ENCODE results near the gene ZNF598. TPM values are rescaled to one million over a fixed set of nuclear protein-coding genes. Genes with fewer than 3 reads are reported as not detected.

The ZNF598 gene
- total RNA-seq, 2 donors from 2014 or later: 45.4 to 64.3 TPM

DNA sequence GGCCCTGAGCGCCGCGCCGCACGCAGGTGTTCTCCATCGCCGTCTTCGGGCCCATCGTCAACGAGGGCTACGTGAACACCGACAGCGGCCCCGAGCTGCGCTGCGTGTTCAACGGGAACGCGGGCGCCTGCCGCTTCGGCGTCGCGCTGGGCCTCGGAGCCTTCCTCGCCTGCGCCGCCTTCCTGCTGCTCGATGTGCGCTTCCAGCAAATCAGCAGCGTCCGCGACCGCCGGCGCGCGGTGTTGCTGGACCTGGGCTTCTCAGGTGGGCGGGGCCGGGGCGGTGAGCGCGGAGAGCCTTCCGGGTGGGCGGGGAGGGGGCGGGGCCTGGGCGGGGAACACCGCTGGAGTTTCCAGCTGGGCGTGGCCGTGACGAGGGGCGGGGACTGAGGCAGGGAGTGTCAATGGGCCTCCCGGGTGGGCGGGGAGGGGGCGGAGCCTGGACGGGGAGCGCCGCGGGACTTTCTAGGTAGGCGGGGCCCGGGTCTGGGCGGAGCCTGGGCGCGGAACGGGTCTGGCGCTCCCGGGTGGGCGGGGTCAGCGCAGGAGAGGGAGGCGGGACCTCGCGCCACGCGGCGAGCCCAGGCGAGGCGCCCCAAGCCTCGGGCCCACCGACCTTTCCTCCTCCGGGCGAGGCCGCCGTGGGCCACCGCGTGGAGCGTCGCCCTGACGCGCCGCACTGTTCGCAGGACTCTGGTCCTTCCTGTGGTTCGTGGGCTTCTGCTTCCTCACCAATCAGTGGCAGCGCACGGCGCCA lies 17.5 kb downstream of the ZNF598 start:
- intact Hi-C loops (cut with DNase I): no loop called here
- Histone ChIP-seq H3K9me3 (no peaks in the 10 kb centered on the region), H3K27me3 (peaks cover 23% of the 10 kb centered on the region), H3K36me3 (no peaks in the 10 kb centered on the region), H3K27ac (peak overlapping the region; percentile 59), H3K9ac (ENCODE audit: low read depth in 2 of 2, low read length in 2 of 2) (peak overlapping the region in 1 of 2 donors; percentile 66), H3K4me1 (peaks cover 16% of the 10 kb centered on the region), H3K4me3 (peak overlapping the region; percentile 23)
- TF ChIP-seq, protein P1, sequence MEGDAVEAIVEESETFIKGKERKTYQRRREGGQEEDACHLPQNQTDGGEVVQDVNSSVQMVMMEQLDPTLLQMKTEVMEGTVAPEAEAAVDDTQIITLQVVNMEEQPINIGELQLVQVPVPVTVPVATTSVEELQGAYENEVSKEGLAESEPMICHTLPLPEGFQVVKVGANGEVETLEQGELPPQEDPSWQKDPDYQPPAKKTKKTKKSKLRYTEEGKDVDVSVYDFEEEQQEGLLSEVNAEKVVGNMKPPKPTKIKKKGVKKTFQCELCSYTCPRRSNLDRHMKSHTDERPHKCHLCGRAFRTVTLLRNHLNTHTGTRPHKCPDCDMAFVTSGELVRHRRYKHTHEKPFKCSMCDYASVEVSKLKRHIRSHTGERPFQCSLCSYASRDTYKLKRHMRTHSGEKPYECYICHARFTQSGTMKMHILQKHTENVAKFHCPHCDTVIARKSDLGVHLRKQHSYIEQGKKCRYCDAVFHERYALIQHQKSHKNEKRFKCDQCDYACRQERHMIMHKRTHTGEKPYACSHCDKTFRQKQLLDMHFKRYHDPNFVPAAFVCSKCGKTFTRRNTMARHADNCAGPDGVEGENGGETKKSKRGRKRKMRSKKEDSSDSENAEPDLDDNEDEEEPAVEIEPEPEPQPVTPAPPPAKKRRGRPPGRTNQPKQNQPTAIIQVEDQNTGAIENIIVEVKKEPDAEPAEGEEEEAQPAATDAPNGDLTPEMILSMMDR (IDR thresholded peaks at IDR 0.05): no peak
- peak; percentile 99 for DNase-seq

DNA sequence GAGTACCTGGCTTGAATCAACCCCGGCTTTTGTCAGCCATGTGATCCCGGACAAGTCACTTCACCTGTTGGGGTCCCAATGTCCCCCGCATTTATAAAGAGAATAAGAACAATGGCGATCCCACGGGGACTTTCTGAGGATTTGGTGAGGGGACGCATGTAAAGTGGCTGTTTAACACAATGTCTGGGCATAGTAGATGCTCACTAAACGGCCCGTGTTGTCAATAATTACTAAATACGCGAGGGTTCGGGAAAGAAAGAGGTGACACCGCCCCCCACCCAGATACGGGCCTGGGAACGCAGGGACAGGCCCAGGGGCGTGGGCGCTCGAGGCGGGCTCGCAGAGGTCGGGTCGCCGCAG lies 18.1 kb downstream of the ZNF598 start:
- TF ChIP-seq, protein P1 (IDR thresholded peaks at IDR 0.05): no peak
- H3K4me3 ChIP-seq: peak overlapping the region; percentile 23
- H3K4me1 ChIP-seq: peaks cover 16% of the 10 kb centered on the region
- H3K27ac ChIP-seq: peak overlapping the region; percentile 59
- H3K9me3 ChIP-seq: no peaks in the 10 kb centered on the region
- no peak for DNase-seq
- H3K27me3 ChIP-seq: peaks cover 23% of the 10 kb centered on the region
- no peaks in the 10 kb centered on the region for H3K36me3 ChIP-seq
- peak overlapping the region in 1 of 2 donors; percentile 66 for H3K9ac ChIP-seq (ENCODE audit: low read depth in 2 of 2, low read length in 2 of 2)
- intact Hi-C loops (cut with DNase I): no loop called here

DNA sequence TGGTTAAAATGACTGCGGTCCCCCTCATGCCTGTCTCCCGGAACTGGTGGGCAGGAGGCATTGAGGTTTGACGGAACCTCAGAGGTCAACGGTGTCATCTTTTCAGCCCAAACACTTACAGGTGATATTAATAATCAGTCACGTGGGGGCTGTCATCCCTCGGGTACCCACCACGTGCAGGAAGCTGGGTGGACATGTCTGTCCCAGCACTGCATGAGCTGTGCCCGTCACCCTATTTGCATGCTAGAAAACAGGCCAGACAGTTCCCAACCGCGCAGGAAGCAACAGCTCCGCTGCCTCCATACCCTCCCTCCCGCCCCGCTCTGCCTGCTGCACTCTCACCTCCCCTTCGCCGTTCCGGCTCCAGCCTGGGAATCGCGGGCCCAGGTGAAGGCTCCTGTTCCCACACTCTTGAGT lies 18.5 kb downstream of the ZNF598 start:
- intact Hi-C loops (cut with DNase I): no loop called here
- H3K4me1 ChIP-seq: peaks cover 16% of the 10 kb centered on the region
- no peaks in the 10 kb centered on the region for H3K9me3 ChIP-seq
- DNase-seq: peak; percentile 56
- H3K36me3 ChIP-seq: peaks cover 4% of the 10 kb centered on the region
- H3K27me3 ChIP-seq: peaks cover 23% of the 10 kb centered on the region
- H3K9ac ChIP-seq (ENCODE audit: low read depth in 2 of 2, low read length in 2 of 2): peak overlapping the region in 1 of 2 donors; percentile 73
- TF ChIP-seq, protein P1 (IDR thresholded peaks at IDR 0.05): no peak
- H3K27ac ChIP-seq: peak overlapping the region; percentile 59
- peak overlapping the region; percentile 23 for H3K4me3 ChIP-seq

DNA sequence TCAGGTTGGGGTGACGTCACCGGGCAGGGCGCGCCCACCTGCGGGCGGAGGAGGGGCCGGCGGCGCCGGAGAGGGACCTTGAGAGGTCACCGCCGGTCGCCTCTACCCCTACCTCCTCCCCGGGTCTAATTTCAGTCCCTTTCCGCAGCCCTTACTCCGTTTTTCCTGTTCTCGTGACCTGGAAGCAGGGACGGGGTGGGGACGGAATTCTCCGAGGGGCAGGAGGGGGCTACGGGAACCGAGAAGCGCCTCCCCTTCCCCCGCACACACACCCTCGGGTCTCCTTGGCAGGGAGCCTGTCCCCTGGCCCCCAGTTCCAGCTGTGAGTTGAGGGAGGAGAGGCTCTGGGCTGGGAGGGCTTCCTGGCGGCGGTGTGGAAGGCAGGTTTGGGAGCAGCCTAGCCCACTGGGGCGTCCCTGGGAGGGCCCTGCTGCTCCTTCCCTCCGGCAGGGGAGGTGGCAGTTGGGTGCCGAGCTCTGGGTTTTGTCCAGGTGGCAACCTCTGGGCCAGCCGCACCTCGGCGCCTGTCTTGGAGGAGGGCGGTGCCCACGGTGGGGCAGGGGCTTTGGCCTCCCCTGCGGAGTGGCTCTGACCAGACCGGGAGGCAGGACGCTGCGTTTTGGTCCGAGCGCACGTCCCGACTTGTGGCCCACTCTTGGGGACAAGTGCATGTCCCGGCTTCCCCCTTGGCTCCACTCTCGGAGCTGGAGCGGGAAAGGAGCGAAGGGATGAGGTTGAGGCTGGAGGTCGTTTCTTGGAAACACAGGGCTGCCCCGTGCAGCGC lies 19.1 kb downstream of the ZNF598 start:
- Histone ChIP-seq H3K9me3 (no peaks in the 10 kb centered on the region), H3K27me3 (peaks cover 23% of the 10 kb centered on the region), H3K4me3 (peak overlapping the region; percentile 8), H3K4me1 (peaks cover 21% of the 10 kb centered on the region), H3K9ac (ENCODE audit: low read depth in 2 of 2, low read length in 2 of 2) (peak overlapping the region; percentile 73 to 78), H3K27ac (no peak overlapping the region), H3K36me3 (peaks cover 5% of the 10 kb centered on the region)
- DNase-seq: peak; percentile 68
- intact Hi-C loops (cut with DNase I): no loop called here
- TF ChIP-seq, protein P1 (IDR thresholded peaks at IDR 0.05): no peak

DNA sequence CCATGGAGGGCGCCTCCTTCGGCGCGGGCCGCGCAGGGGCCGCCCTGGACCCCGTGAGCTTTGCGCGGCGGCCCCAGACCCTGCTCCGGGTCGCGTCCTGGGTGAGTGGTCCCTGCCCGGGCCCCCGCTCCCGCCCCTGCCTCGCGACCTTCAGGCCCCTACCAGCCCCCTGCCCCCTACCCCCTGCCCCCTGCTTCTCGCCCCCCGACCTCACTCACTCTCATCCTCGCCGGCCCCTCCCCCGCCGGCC lies 19.6 kb downstream of the ZNF598 start:
- no peaks in the 10 kb centered on the region for H3K9me3 ChIP-seq
- intact Hi-C loops (cut with DNase I): no loop called here
- no peak overlapping the region for H3K27ac ChIP-seq
- peaks cover 5% of the 10 kb centered on the region for H3K36me3 ChIP-seq
- H3K4me3 ChIP-seq: peak overlapping the region; percentile 8
- H3K9ac ChIP-seq (ENCODE audit: low read depth in 2 of 2, low read length in 2 of 2): no peak overlapping the region
- no peak for DNase-seq
- peaks cover 24% of the 10 kb centered on the region for H3K4me1 ChIP-seq
- peaks cover 23% of the 10 kb centered on the region for H3K27me3 ChIP-seq
- TF ChIP-seq, protein P1 (IDR thresholded peaks at IDR 0.05): no peak
